Caco-2 (cell line): ENCODE data around the gene SLC9A4. TPM values are rescaled to one million over a fixed set of nuclear protein-coding genes. Genes with fewer than 3 reads are reported as not detected.

Source experiments
- BruUV-seq: library from RNA; stranded (reverse); fragments of 400-500 nt; replicated peaks from 2 replicates; lab custom pipeline; 2021; lab: Mats Ljungman, UMichigan
- CTCF ChIA-PET: fragments of 300-600 bp; sonication (Branson Sonifier 250); formaldehyde crosslinking; loops from one replicate; lab custom pipeline; 2022; ENCODE audit warnings: antibody characterized with exemption; lab: Charles Lee
- POLR2A ChIA-PET: fragments of 300-600 bp; sonication (Branson Sonifier 250); formaldehyde crosslinking; loops from one replicate; lab custom pipeline; 2022; ENCODE audit warnings: antibody characterized with exemption; lab: Charles Lee
- DNase-seq, 2 experiments: peaks; one replicate each; pipeline versions ENCODE4 v3.0.0 to v3.0.0-alpha.2; 2020 to 2022
- H3K27me3 ChIP-seq: replicated peaks from 2 replicates; pipeline ENCODE4 v1.6.0; 2011; ENCODE audit warnings: low read length; ENCODE audit not compliant: control insufficient read depth, insufficient read depth
- H3K36me3 ChIP-seq: 2 replicates; pipeline ENCODE4 v1.5.1; 2011; ENCODE audit warnings: low read length; ENCODE audit not compliant: control insufficient read depth, insufficient read depth
- H3K4me1 ChIP-seq: fragments of 250-450 bp; sonication (Bioruptor Pico); 2 replicates; pipeline ENCODE4 v1.5.1; 2020; ENCODE audit warnings: mild to moderate bottlenecking
- H3K4me3 ChIP-seq: 2 replicates; pipeline ENCODE4 v1.5.1; 2011; ENCODE audit warnings: low read depth, mild to moderate bottlenecking, control low read depth, low read length
- H3K9me3 ChIP-seq: fragments of 250-450 bp; sonication (Bioruptor Pico); 2 replicates; pipeline ENCODE4 v1.5.1; 2020; ENCODE audit warnings: mild to moderate bottlenecking, moderate library complexity
- H3K27ac Mint-ChIP-seq: one replicate; pipeline ENCODE4 v1.8.0; 2022; ENCODE audit warnings: mixed read lengths; ENCODE audit not compliant: unreplicated experiment
- H3K27me3 Mint-ChIP-seq: one replicate; pipeline ENCODE4 v1.8.0; 2022; ENCODE audit warnings: mixed read lengths; ENCODE audit not compliant: insufficient read depth, unreplicated experiment
- H3K36me3 Mint-ChIP-seq: one replicate; pipeline ENCODE4 v1.8.0; 2022; ENCODE audit warnings: mild to moderate bottlenecking, mixed read lengths; ENCODE audit not compliant: insufficient read depth, unreplicated experiment
- H3K4me1 Mint-ChIP-seq: one replicate; pipeline ENCODE4 v1.8.0; 2022; ENCODE audit warnings: low read depth, mixed read lengths; ENCODE audit not compliant: unreplicated experiment
- H3K4me3 Mint-ChIP-seq: one replicate; pipeline ENCODE4 v1.8.0; 2022; ENCODE audit warnings: mild to moderate bottlenecking, moderate library complexity, mixed read lengths; ENCODE audit not compliant: unreplicated experiment
- H3K9me3 Mint-ChIP-seq: one replicate; pipeline ENCODE4 v1.8.0; 2022; ENCODE audit warnings: mixed read lengths; ENCODE audit not compliant: unreplicated experiment
- intact Hi-C: fragments of 100-400 bp; cut with micrococcal nuclease; formaldehyde crosslinking; loops from one replicate; pipeline ENCODE4 v1.10.0; 2022; ENCODE audit not compliant: unreplicated experiment
- total RNA-seq: library from RNA; stranded (reverse); gene quantifications from 2 replicates; pipeline ENCODE4 v1.2.3, GENCODE V29; 2022
- TF ChIP-seq, protein P1 (sequence below), 2 experiments: fragments of 200-600 bp in 1 of 2; IDR thresholded peaks; 1 replicate in 1 of 2; 2 replicates in 1 of 2; pipeline versions ENCODE4 v1.5.1 to v1.8.0; 2011 to 2022; ENCODE audit warnings: antibody characterized with exemption in 1 of 2, control low read depth in 1 of 2, inconsistent platforms in 1 of 2, low read depth in 1 of 2, low read length in 1 of 2, mild to moderate bottlenecking in 1 of 2, moderate library complexity in 1 of 2; ENCODE audit not compliant: insufficient read depth in 1 of 2, severe bottlenecking in 1 of 2, unreplicated experiment in 1 of 2

Gene SLC9A4
- total RNA-seq, 1 experiment from 2014 or later = 1.4 TPM

DNA sequence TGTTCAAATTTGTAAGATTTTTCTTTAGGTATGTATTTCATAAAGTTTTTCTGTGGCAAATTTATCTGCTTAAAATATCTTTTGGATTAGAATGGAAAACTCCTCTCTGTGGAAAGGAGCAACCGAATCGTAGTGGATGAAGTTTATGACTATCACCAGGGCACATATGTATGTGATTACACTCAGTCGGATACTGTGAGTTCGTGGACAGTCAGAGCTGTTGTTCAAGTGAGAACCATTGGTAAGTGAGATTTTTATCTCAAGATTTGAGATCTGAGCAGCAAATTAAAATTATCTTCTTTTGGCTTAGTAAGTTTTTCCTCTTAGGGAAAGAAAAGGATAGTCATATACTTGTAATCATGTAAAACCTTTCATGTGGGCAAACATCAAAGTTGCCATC lies 35.9 kb upstream of the SLC9A4 start:
- ChIA-PET CTCF (no interaction called here), POLR2A (no interaction called here)
- H3K4me1 ChIP-seq = no peaks in the 10 kb centered on the region
- H3K9me3 Mint-ChIP-seq = no peaks in the 10 kb centered on the region
- no peaks in the 10 kb centered on the region for H3K36me3 Mint-ChIP-seq
- H3K27me3 ChIP-seq = no peaks in the 10 kb centered on the region
- no TSS peak for BruUV-seq
- DNase-seq = no peak
- no peaks in the 10 kb centered on the region for H3K4me1 Mint-ChIP-seq
- intact Hi-C loops = no loop called here
- no peaks in the 10 kb centered on the region for H3K36me3 ChIP-seq
- no peak overlapping the region for H3K4me3 Mint-ChIP-seq
- no peak overlapping the region for H3K4me3 ChIP-seq
- H3K27me3 Mint-ChIP-seq = peaks cover 7% of the 10 kb centered on the region
- TF ChIP-seq, protein P1, sequence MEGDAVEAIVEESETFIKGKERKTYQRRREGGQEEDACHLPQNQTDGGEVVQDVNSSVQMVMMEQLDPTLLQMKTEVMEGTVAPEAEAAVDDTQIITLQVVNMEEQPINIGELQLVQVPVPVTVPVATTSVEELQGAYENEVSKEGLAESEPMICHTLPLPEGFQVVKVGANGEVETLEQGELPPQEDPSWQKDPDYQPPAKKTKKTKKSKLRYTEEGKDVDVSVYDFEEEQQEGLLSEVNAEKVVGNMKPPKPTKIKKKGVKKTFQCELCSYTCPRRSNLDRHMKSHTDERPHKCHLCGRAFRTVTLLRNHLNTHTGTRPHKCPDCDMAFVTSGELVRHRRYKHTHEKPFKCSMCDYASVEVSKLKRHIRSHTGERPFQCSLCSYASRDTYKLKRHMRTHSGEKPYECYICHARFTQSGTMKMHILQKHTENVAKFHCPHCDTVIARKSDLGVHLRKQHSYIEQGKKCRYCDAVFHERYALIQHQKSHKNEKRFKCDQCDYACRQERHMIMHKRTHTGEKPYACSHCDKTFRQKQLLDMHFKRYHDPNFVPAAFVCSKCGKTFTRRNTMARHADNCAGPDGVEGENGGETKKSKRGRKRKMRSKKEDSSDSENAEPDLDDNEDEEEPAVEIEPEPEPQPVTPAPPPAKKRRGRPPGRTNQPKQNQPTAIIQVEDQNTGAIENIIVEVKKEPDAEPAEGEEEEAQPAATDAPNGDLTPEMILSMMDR (IDR thresholded peaks at IDR 0.05; ENCODE audit: insufficient read depth in 1 of 2, low read depth in 1 of 2, low read length in 1 of 2, severe bottlenecking in 1 of 2, unreplicated experiment in 1 of 2) = no peak
- H3K9me3 ChIP-seq = no peaks in the 10 kb centered on the region
- H3K27ac Mint-ChIP-seq = no peak overlapping the region

DNA sequence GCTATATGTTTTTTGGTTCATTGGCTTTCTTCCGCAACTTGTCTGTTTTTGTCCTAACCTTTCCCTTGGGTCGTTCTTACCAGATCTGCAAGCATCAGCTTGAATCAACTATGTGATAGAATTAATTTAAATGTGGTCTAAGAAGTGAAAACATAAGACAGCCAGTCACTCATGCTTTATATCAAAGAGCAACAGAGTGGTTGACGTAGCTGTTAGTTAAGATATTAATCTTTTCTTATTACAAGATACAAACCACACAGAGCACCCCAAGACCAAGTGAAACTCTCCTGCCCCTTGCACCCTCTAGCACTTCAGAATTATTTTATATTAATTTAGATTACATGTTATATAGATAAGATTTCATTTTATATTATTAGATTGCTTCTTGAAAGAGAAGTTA lies 34.9 kb upstream of the SLC9A4 start:
- Histone ChIP-seq H3K4me3 (no peak overlapping the region), H3K36me3 (no peaks in the 10 kb centered on the region), H3K9me3 (no peaks in the 10 kb centered on the region), H3K27me3 (no peaks in the 10 kb centered on the region), H3K4me1 (no peaks in the 10 kb centered on the region)
- Mint-ChIP-seq H3K36me3 (no peaks in the 10 kb centered on the region), H3K27ac (no peak overlapping the region), H3K4me1 (no peaks in the 10 kb centered on the region), H3K27me3 (peaks cover 7% of the 10 kb centered on the region), H3K9me3 (no peaks in the 10 kb centered on the region), H3K4me3 (no peak overlapping the region)
- no peak for DNase-seq
- TF ChIP-seq, protein P1 (IDR thresholded peaks at IDR 0.05; ENCODE audit: insufficient read depth in 1 of 2, low read depth in 1 of 2, low read length in 1 of 2, severe bottlenecking in 1 of 2, unreplicated experiment in 1 of 2) = no peak
- BruUV-seq = no TSS peak
- ChIA-PET CTCF (no interaction called here), POLR2A (no interaction called here)
- intact Hi-C loops = no loop called here

DNA sequence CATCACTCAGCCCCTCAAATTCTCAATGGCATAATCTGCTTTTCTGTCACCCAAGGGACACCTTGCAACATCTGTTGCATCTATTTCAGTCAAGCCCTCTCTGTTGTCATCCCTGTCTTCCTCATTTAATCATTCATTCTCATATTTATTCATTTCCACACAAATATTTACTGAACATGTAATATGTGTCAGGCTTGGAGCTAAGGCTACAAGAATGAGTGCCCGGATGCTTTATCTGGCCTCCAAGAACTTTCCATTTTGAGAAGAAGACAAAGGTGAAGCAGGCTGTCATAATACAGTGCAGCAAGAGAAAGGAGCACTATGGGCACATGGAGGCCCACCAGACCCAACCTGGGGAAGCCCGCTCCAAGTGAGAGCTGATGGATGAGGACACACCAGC lies 34.4 kb upstream of the SLC9A4 start:
- POLR2A ChIA-PET = no interaction called here
- intact Hi-C loops = no loop called here
- H3K36me3 Mint-ChIP-seq = no peaks in the 10 kb centered on the region

More for the DNA sequence above, 34.4 kb upstream of the SLC9A4 start:
- Mint-ChIP-seq H3K27ac (no peak overlapping the region), H3K9me3 (no peaks in the 10 kb centered on the region), H3K27me3 (peaks cover 7% of the 10 kb centered on the region), H3K4me3 (no peak overlapping the region), H3K4me1 (no peaks in the 10 kb centered on the region)
- H3K27me3 ChIP-seq = no peaks in the 10 kb centered on the region
- H3K9me3 ChIP-seq = no peaks in the 10 kb centered on the region
- DNase-seq = no peak
- CTCF ChIA-PET = no interaction called here
- H3K4me3 ChIP-seq = no peak overlapping the region
- no TSS peak for BruUV-seq
- TF ChIP-seq, protein P1 (IDR thresholded peaks at IDR 0.05; ENCODE audit: insufficient read depth in 1 of 2, low read depth in 1 of 2, low read length in 1 of 2, severe bottlenecking in 1 of 2, unreplicated experiment in 1 of 2) = no peak
- no peaks in the 10 kb centered on the region for H3K36me3 ChIP-seq
- H3K4me1 ChIP-seq = no peaks in the 10 kb centered on the region
